ENCODE results near the gene UGT1A10. TPM values are rescaled to one million over a fixed set of nuclear protein-coding genes. Genes with fewer than 3 reads are reported as not detected.

UGT1A10 gene
- total RNA-seq, 1 donor from 2014 or later: not detected

DNA sequence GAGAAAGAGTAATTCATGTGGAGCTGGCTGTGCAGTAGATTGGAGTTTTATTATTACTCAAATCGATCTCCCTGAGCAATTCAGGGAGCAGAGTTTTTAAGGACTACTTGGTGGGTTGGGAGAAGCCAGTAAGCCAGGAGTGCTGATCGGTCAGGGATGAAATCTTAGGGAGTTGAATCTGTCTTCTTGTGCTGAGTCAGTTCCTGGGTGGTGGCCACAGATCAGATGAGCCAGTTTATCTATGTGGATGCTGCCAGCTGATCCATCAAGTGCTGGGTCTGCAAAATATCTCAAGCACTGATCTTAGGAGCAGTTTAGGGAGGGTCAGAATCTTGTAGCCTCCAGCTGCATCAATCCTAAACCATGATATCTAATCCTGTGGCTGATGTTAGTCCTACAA is 35.9 kb upstream of the UGT1A10 start:
- no peaks in the 10 kb centered on the region for H3K36me3 ChIP-seq
- intact Hi-C loops (cut with DNase I): no loop called here
- TF ChIP-seq POLR2A (IDR thresholded peaks at IDR 0.05) (no peak), POLR2AphosphoS5 (IDR thresholded peaks at IDR 0.05; ENCODE audit: insufficient read depth in 1 of 2, low read depth in 1 of 2) (no peak)
- TF ChIP-seq, protein P1, sequence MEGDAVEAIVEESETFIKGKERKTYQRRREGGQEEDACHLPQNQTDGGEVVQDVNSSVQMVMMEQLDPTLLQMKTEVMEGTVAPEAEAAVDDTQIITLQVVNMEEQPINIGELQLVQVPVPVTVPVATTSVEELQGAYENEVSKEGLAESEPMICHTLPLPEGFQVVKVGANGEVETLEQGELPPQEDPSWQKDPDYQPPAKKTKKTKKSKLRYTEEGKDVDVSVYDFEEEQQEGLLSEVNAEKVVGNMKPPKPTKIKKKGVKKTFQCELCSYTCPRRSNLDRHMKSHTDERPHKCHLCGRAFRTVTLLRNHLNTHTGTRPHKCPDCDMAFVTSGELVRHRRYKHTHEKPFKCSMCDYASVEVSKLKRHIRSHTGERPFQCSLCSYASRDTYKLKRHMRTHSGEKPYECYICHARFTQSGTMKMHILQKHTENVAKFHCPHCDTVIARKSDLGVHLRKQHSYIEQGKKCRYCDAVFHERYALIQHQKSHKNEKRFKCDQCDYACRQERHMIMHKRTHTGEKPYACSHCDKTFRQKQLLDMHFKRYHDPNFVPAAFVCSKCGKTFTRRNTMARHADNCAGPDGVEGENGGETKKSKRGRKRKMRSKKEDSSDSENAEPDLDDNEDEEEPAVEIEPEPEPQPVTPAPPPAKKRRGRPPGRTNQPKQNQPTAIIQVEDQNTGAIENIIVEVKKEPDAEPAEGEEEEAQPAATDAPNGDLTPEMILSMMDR (IDR thresholded peaks at IDR 0.05): no peak

GRCh38 chr2:233602076-233602475 is 34.2 kb upstream of the UGT1A10 start:
- H3K36me3 ChIP-seq: no peaks in the 10 kb centered on the region
- no peaks in the 10 kb centered on the region for H3K9me3 ChIP-seq
- no peak overlapping the region for H3K27ac ChIP-seq
- H3K4me3 ChIP-seq: no peak overlapping the region
- no peaks in the 10 kb centered on the region for H3K27me3 ChIP-seq
- no peaks in the 10 kb centered on the region for H3K4me1 ChIP-seq
- TF ChIP-seq, protein P1 (IDR thresholded peaks at IDR 0.05): no peak
- TF ChIP-seq POLR2AphosphoS5 (IDR thresholded peaks at IDR 0.05; ENCODE audit: insufficient read depth in 1 of 2, low read depth in 1 of 2): no peak
- no peak for TF ChIP-seq POLR2A (IDR thresholded peaks at IDR 0.05)
- intact Hi-C loops (cut with DNase I): no loop called here
- no peak for DNase-seq (ENCODE audit: extremely low spot score in 2 of 2)

More for the DNA sequence above, 35.9 kb upstream of the UGT1A10 start:
- no peaks in the 10 kb centered on the region for H3K4me1 ChIP-seq
- H3K27me3 ChIP-seq: no peaks in the 10 kb centered on the region
- no peaks in the 10 kb centered on the region for H3K9me3 ChIP-seq
- DNase-seq (ENCODE audit: extremely low spot score in 2 of 2): no peak
- H3K4me3 ChIP-seq: no peak overlapping the region
- no peak overlapping the region for H3K27ac ChIP-seq

- H3K36me3 ChIP-seq: no peaks in the 10 kb centered on the region
These were observed 32.7 kb upstream of the UGT1A10 start for GRCh38 chr2:233603520-233603919.

GRCh38 chr2:233604826-233605225 is 31.4 kb upstream of the UGT1A10 start:
- no peaks in the 10 kb centered on the region for H3K27me3 ChIP-seq
- H3K4me3 ChIP-seq: no peak overlapping the region
- H3K27ac ChIP-seq: no peak overlapping the region
- H3K36me3 ChIP-seq: no peaks in the 10 kb centered on the region
- DNase-seq (ENCODE audit: extremely low spot score in 2 of 2): no peak
- no peaks in the 10 kb centered on the region for H3K4me1 ChIP-seq
- intact Hi-C loops (cut with DNase I): no loop called here
- no peaks in the 10 kb centered on the region for H3K9me3 ChIP-seq
- no peak for TF ChIP-seq POLR2A (IDR thresholded peaks at IDR 0.05)
- no peak for TF ChIP-seq POLR2AphosphoS5 (IDR thresholded peaks at IDR 0.05; ENCODE audit: insufficient read depth in 1 of 2, low read depth in 1 of 2)
- TF ChIP-seq, protein P1 (IDR thresholded peaks at IDR 0.05): no peak

More at GRCh38 chr2:233603520-233603919, 32.7 kb upstream of the UGT1A10 start:
- Histone ChIP-seq H3K27ac (no peak overlapping the region), H3K4me3 (no peak overlapping the region), H3K4me1 (no peaks in the 10 kb centered on the region), H3K27me3 (no peaks in the 10 kb centered on the region), H3K9me3 (no peaks in the 10 kb centered on the region)
- no peak for DNase-seq (ENCODE audit: extremely low spot score in 2 of 2)
- TF ChIP-seq, protein P1 (IDR thresholded peaks at IDR 0.05): no peak
- TF ChIP-seq POLR2A (IDR thresholded peaks at IDR 0.05) (no peak), POLR2AphosphoS5 (IDR thresholded peaks at IDR 0.05; ENCODE audit: insufficient read depth in 1 of 2, low read depth in 1 of 2) (no peak)
- intact Hi-C loops (cut with DNase I): no loop called here

DNA sequence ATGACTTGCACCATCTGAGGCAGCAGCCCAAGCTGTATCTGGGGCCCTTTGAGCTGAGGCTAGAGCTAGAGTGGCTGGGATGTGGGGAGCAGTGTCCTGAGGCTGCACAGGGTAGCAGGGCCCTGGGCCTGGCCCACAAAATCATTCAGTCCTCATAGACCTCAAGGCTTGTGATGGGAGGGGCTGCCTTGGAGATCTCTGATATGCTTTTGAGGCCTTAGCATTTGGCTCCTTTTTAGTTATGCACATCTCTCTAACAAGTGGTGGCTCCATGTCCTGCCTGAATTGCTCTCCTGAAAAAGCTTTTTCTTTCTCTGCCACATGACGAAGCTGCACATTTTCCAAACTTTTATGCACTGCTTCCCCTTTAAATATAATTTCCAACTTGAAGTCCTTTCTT is 30.6 kb upstream of the UGT1A10 start:
- Histone ChIP-seq H3K36me3 (no peaks in the 10 kb centered on the region), H3K4me1 (no peaks in the 10 kb centered on the region), H3K27ac (no peak overlapping the region), H3K27me3 (no peaks in the 10 kb centered on the region), H3K9me3 (no peaks in the 10 kb centered on the region), H3K4me3 (no peak overlapping the region)
- intact Hi-C loops (cut with DNase I): no loop called here
- DNase-seq (ENCODE audit: extremely low spot score in 2 of 2): no peak
- TF ChIP-seq POLR2A (IDR thresholded peaks at IDR 0.05) (no peak), POLR2AphosphoS5 (IDR thresholded peaks at IDR 0.05; ENCODE audit: insufficient read depth in 1 of 2, low read depth in 1 of 2) (no peak)
- TF ChIP-seq, protein P1 (IDR thresholded peaks at IDR 0.05): no peak

All from vagina (tissue), 2 donors.